Lower leg skin (tissue), 3 donors: ENCODE results near the gene TGFB2.

ENCODE experiments used
- POLR2A ChIP-seq, 2 donors: fragments of 450-650 bp; IDR thresholded peaks; one replicate each; pipeline ENCODE4 v1.6.1; 2016 to 2017; ENCODE audit warnings: antibody characterized with exemption in 2 of 2, mild to moderate bottlenecking in 1 of 2, moderate library complexity in 1 of 2
- TF ChIP-seq, protein P1 (sequence below), 3 donors: fragments of 450-650 bp; IDR thresholded peaks; one replicate each; pipeline ENCODE4 v1.5.1; 2016; ENCODE audit warnings: antibody characterized with exemption in 3 of 3, mild to moderate bottlenecking in 3 of 3, moderate library complexity in 2 of 3

DNA sequence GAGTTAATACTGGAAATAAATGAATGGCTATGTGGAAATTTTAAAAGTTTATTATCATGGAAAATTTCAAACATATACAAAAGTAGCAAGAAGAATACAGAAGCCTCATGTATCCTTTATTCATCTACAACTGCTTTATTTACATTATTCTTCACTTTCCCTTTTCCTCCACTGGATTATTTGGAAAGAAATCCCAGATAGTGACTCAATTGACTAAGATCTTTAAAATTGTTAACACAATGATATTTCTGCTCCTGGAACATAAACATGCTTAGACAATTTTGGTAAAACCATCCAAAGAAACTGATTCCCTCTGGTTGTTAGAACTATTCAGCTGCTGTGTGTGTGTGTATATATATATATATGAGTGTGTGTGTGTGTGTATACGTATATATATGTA, 116.2 kb downstream of the TGFB2 start:
- TF ChIP-seq, protein P1, sequence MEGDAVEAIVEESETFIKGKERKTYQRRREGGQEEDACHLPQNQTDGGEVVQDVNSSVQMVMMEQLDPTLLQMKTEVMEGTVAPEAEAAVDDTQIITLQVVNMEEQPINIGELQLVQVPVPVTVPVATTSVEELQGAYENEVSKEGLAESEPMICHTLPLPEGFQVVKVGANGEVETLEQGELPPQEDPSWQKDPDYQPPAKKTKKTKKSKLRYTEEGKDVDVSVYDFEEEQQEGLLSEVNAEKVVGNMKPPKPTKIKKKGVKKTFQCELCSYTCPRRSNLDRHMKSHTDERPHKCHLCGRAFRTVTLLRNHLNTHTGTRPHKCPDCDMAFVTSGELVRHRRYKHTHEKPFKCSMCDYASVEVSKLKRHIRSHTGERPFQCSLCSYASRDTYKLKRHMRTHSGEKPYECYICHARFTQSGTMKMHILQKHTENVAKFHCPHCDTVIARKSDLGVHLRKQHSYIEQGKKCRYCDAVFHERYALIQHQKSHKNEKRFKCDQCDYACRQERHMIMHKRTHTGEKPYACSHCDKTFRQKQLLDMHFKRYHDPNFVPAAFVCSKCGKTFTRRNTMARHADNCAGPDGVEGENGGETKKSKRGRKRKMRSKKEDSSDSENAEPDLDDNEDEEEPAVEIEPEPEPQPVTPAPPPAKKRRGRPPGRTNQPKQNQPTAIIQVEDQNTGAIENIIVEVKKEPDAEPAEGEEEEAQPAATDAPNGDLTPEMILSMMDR (IDR thresholded peaks at IDR 0.05) = no peak
- TF ChIP-seq POLR2A (IDR thresholded peaks at IDR 0.05) = no peak
